Osteocyte (in vitro differentiated cells): ENCODE results near the gene IL1RAPL2. TPM values are rescaled to one million over a fixed set of nuclear protein-coding genes. Genes with fewer than 3 reads are reported as not detected.

Source experiments
- DNase-seq: peaks from one replicate; pipeline ENCODE4 v3.0.0; 2021; ENCODE audit warnings: mixed read lengths; ENCODE audit not compliant: unreplicated experiment; ENCODE audit errors: extremely low spot score
- H3K27ac Mint-ChIP-seq: one replicate; pipeline ENCODE4 v1.8.0; 2021; ENCODE audit warnings: mild to moderate bottlenecking, mixed read lengths; ENCODE audit not compliant: unreplicated experiment
- H3K27me3 Mint-ChIP-seq: one replicate; pipeline ENCODE4 v1.8.0; 2021; ENCODE audit warnings: mixed read lengths; ENCODE audit not compliant: unreplicated experiment
- H3K36me3 Mint-ChIP-seq: one replicate; pipeline ENCODE4 v1.8.0; 2021; ENCODE audit warnings: mixed read lengths; ENCODE audit not compliant: unreplicated experiment
- H3K4me1 Mint-ChIP-seq: one replicate; pipeline ENCODE4 v1.8.0; 2021; ENCODE audit warnings: mixed read lengths; ENCODE audit not compliant: unreplicated experiment
- H3K4me3 Mint-ChIP-seq: one replicate; pipeline ENCODE4 v1.8.0; 2021; ENCODE audit warnings: mild to moderate bottlenecking, moderate library complexity, mixed read lengths; ENCODE audit not compliant: unreplicated experiment
- H3K9me3 Mint-ChIP-seq: one replicate; pipeline ENCODE4 v1.8.0; 2021; ENCODE audit warnings: mixed read lengths; ENCODE audit not compliant: unreplicated experiment
- CTCF ChIP-seq: fragments of 200-600 bp; sonication (generic); IDR thresholded peaks from 2 replicates; pipeline ENCODE4 v1.5.0; 2021; ENCODE audit warnings: antibody characterized with exemption, mild to moderate bottlenecking, moderate library complexity
- total RNA-seq: library from RNA; stranded (reverse); gene quantifications from 2 replicates; pipeline ENCODE4 v1.2.1, GENCODE V29; 2021

Gene IL1RAPL2
- total RNA-seq, 1 donor from 2014 or later = not detected

- TF ChIP-seq CTCF = no peak
- no peak for DNase-seq
- peaks cover 17% of the 10 kb centered on the region for H3K27me3 Mint-ChIP-seq
These were observed 1.7 kb upstream of the IL1RAPL2 start for GRCh38 chrX:104564335-104564734.

GRCh38 chrX:104564921-104565703, 887 bp upstream of the IL1RAPL2 start:
- Mint-ChIP-seq H3K9me3 (no peaks in the 10 kb centered on the region), H3K4me1 (no peaks in the 10 kb centered on the region), H3K36me3 (no peaks in the 10 kb centered on the region), H3K4me3 (no peak overlapping the region), H3K27me3 (peaks cover 17% of the 10 kb centered on the region), H3K27ac (no peak overlapping the region)
- no peak for DNase-seq
- no peak for TF ChIP-seq CTCF

More at GRCh38 chrX:104564335-104564734, 1.7 kb upstream of the IL1RAPL2 start:
- H3K9me3 Mint-ChIP-seq = no peaks in the 10 kb centered on the region
- no peaks in the 10 kb centered on the region for H3K36me3 Mint-ChIP-seq
- no peak overlapping the region for H3K4me3 Mint-ChIP-seq
- no peak overlapping the region for H3K27ac Mint-ChIP-seq
- no peaks in the 10 kb centered on the region for H3K4me1 Mint-ChIP-seq

- TF ChIP-seq CTCF = no peak
- Mint-ChIP-seq H3K36me3 (no peaks in the 10 kb centered on the region), H3K27me3 (peaks cover 17% of the 10 kb centered on the region), H3K9me3 (no peaks in the 10 kb centered on the region), H3K4me1 (no peaks in the 10 kb centered on the region), H3K4me3 (peak overlapping the region; percentile 42), H3K27ac (no peak overlapping the region)
- no peak for DNase-seq
These were observed 892 bp downstream of the IL1RAPL2 start for GRCh38 chrX:104566681-104567501.

- Mint-ChIP-seq H3K9me3 (no peaks in the 10 kb centered on the region), H3K27me3 (peaks cover 17% of the 10 kb centered on the region), H3K36me3 (no peaks in the 10 kb centered on the region), H3K27ac (no peak overlapping the region), H3K4me3 (no peak overlapping the region), H3K4me1 (no peaks in the 10 kb centered on the region)
- no peak for DNase-seq
- no peak for TF ChIP-seq CTCF
These were observed 1.5 kb downstream of the IL1RAPL2 start for GRCh38 chrX:104567506-104567905.
